ENCODE measurements around the gene PRR27.

PRR27 gene

GRCh38 chr4:70151271-70151670 lies 2.8 kb upstream of the PRR27 start:
- TF ChIP-seq CTCF (IDR thresholded peaks at IDR 0.05; ENCODE audit: borderline replicate concordance, insufficient read depth, low read depth, low read length), result no peak
- H3K4me3 ChIP-seq (ENCODE audit: low read depth, low read length), result no peak overlapping the region

GRCh38 chr4:70152088-70152487 lies 1.9 kb upstream of the PRR27 start:
- TF ChIP-seq CTCF (IDR thresholded peaks at IDR 0.05; ENCODE audit: borderline replicate concordance, insufficient read depth, low read depth, low read length), result no peak
- no peak overlapping the region for H3K4me3 ChIP-seq (ENCODE audit: low read depth, low read length)

GRCh38 chr4:70158576-70158975 lies 4.5 kb downstream of the PRR27 start:
- TF ChIP-seq CTCF (IDR thresholded peaks at IDR 0.05; ENCODE audit: borderline replicate concordance, insufficient read depth, low read depth, low read length), result no peak
- no peak overlapping the region for H3K4me3 ChIP-seq (ENCODE audit: low read depth, low read length)

GRCh38 chr4:70177090-70177489 lies 23.1 kb downstream of the PRR27 start:
- H3K4me3 ChIP-seq (ENCODE audit: low read depth, low read length), result no peak overlapping the region
- no peak for TF ChIP-seq CTCF (IDR thresholded peaks at IDR 0.05; ENCODE audit: borderline replicate concordance, insufficient read depth, low read depth, low read length)

- no peak for TF ChIP-seq CTCF (IDR thresholded peaks at IDR 0.05; ENCODE audit: borderline replicate concordance, insufficient read depth, low read depth, low read length)
- H3K4me3 ChIP-seq (ENCODE audit: low read depth, low read length), result no peak overlapping the region
Measured at GRCh38 chr4:70178075-70178660, 24.1 kb downstream of the PRR27 start.

- H3K4me3 ChIP-seq (ENCODE audit: low read depth, low read length), result no peak overlapping the region
- TF ChIP-seq CTCF (IDR thresholded peaks at IDR 0.05; ENCODE audit: borderline replicate concordance, insufficient read depth, low read depth, low read length), result no peak
Measured at GRCh38 chr4:70179811-70180210, 25.8 kb downstream of the PRR27 start.

- no peak for TF ChIP-seq CTCF (IDR thresholded peaks at IDR 0.05; ENCODE audit: borderline replicate concordance, insufficient read depth, low read depth, low read length)
- H3K4me3 ChIP-seq (ENCODE audit: low read depth, low read length), result no peak overlapping the region
Measured at GRCh38 chr4:70181864-70182263, 27.8 kb downstream of the PRR27 start.
